Stomach (tissue), 4 donors: ENCODE data around the gene CDH8.

Source experiments
- POLR2A ChIP-seq, 4 donors: fragments of 450-650 bp; IDR thresholded peaks; one replicate each; pipeline ENCODE4 v1.6.1; 2016; ENCODE audit warnings: antibody characterized with exemption in 4 of 4, control low read depth in 2 of 4, mild to moderate bottlenecking in 1 of 4, moderate library complexity in 1 of 4
- POLR2AphosphoS5 ChIP-seq, 3 donors: sonication (generic); formaldehyde crosslinking; IDR thresholded peaks; one replicate each; pipeline ENCODE4 v1.6.1; 2016; ENCODE audit warnings: antibody characterized with exemption in 3 of 3

GRCh38 chr16:62067182-62067581, 30.9 kb upstream of the CDH8 start:
- TF ChIP-seq POLR2AphosphoS5 (IDR thresholded peaks at IDR 0.05) = no peak
- no peak for TF ChIP-seq POLR2A (IDR thresholded peaks at IDR 0.05)
